Activated CD8-positive, alpha-beta memory T cell treated with anti-CD3 and anti-CD28 coated beads, Interleukin-2, amount 10 ng/mL, durations not matched to agents 7 days and 5 days (primary cell): Measurements from ENCODE around the gene XCL1. TPM values are rescaled to one million over a fixed set of nuclear protein-coding genes. Genes with fewer than 3 reads are reported as not detected.
"Not testable (repeated sequence)": the region's sequence is repeated elsewhere in the genome, so short reads cannot be mapped to it uniquely, and the experiment has no call there.

Experiments
- ATAC-seq: fragments of 150-1000 bp; cut with Tn5 transposase; one replicate; pipeline ENCODE4 v1.10.0; 2021; ENCODE audit warnings: moderate library complexity
- CTCF ChIA-PET: fragments of 350-600 bp; sonication (Branson Sonifier 250); formaldehyde crosslinking; loops from one replicate; lab custom pipeline; 2021; ENCODE audit warnings: antibody characterized with exemption; lab: Charles Lee
- DNase-seq: peaks from one replicate; pipeline ENCODE4 v3.0.0-alpha.2; 2020
- H3K27ac Mint-ChIP-seq: one replicate; pipeline ENCODE4 v1.8.0; 2021; ENCODE audit warnings: mild to moderate bottlenecking, mixed read lengths
- H3K27me3 Mint-ChIP-seq: one replicate; pipeline ENCODE4 v1.8.0; 2021; ENCODE audit warnings: mixed read lengths
- H3K36me3 Mint-ChIP-seq: one replicate; pipeline ENCODE4 v1.8.0; 2021; ENCODE audit warnings: mild to moderate bottlenecking, mixed read lengths
- H3K4me1 Mint-ChIP-seq: one replicate; pipeline ENCODE4 v1.8.0; 2021; ENCODE audit warnings: mixed read lengths
- H3K4me3 Mint-ChIP-seq: one replicate; pipeline ENCODE4 v1.8.0; 2021; ENCODE audit warnings: mild to moderate bottlenecking, moderate library complexity, mixed read lengths
- H3K9me3 Mint-ChIP-seq: one replicate; pipeline ENCODE4 v1.8.0; 2022; ENCODE audit warnings: low read depth, mixed read lengths
- total RNA-seq, 2 experiments: library from RNA; stranded (reverse); gene quantifications; one replicate each; pipeline ENCODE4 v1.2.3, GENCODE V29; 2021

Gene XCL1
- total RNA-seq, 2 experiments from 2014 or later: 11.7 to 46.7 TPM

DNA sequence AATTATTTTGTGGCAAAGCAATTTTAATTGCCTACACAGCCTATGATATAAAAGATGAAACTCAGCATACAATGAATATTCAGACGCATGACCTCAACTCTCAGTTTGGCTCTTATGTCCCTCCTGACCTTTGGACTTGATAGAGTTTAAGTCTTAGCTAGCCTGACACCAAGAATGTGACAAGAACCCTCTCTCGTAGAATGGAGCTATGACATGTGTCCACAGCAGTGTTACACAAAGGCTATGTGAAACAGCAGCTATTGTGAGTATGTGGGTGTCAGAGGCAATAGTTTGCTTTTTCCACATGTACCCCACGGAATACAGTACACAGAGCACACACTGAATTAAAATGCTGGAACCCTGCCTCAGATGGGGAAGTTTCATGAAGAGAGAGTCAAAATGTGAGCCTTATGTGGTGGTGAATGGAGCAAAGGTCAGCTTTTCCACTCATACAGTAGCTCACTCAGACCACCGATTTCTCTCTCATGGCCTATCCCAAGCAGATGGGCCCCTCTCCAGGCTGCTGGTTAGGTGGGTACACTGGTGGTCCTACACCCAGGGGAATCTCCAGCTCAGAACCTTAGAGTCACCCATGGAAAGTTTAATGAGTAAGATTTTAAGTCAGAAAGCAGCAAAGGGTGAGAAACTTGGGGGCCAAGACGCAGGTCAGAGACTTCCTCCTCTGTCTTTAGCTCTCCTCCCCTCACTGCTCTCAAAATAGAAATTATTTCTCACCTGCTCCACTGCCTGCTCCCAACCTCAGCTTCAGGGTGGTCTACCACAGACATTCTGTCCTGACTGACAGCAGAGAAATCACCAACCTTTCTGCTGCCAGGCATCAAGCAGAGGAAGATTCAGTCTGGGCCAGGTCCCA is 22.5 kb upstream of the XCL1 start:
- no peak overlapping the region for H3K4me3 Mint-ChIP-seq
- peak; percentile 40 for ATAC-seq
- H3K9me3 Mint-ChIP-seq: no peaks in the 10 kb centered on the region
- peak; percentile 52 for DNase-seq
- peaks cover 42% of the 10 kb centered on the region for H3K4me1 Mint-ChIP-seq
- peak overlapping the region; percentile 25 for H3K27ac Mint-ChIP-seq
- H3K27me3 Mint-ChIP-seq: peaks cover 15% of the 10 kb centered on the region
- H3K36me3 Mint-ChIP-seq: peaks cover 10% of the 10 kb centered on the region
- CTCF ChIA-PET: interaction anchor here (0.9 to 2.0 kb wide), 8 partner anchors 7 to 211 kb away, joined by 3 to 7 read pairs (median 4); no protein-coding TSS in a partner anchor

DNA sequence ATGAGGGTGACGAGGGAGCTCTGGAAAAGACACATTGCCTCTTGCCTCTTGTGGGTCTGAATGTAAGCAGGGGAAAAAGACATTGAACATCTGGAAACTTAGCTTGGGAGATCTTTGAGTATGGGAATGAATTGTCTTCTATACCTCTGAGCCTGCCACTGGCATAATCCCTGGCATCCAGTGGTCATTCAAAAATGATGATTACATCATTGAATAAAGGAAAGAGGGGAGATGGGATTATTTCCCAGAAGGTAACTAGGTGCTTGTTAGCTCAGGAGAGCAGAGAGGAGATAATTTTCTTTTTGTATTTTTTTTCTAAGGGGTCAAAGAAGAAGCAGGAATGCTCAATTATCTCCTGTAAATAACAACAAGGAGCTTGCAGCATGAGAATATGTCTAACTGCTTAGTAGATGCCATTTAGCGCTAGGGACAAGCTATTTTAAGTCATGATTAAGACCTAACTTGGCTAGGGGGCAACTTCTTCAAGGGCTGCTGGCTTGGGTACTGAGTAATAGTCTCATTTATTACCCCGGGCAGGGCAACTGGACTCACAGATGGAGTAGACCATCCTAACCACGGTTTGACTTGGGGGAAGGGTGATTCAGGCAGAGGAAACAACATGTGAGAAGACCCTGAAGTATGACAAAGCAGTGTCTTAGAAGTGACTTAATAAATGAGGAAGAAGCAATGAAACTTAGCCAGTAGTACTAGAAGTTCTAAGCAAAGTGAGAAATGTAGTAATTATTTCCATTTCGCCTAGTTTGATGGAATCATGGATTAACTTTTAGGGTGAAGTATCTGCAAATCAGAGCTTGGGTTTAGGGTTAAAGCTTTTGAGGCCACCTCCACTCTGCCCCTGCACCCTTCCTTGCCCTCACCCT is 21.6 kb upstream of the XCL1 start:
- H3K9me3 Mint-ChIP-seq: no peaks in the 10 kb centered on the region
- ATAC-seq (no peak), DNase-seq (no peak)
- peaks cover 24% of the 10 kb centered on the region for H3K27me3 Mint-ChIP-seq
- H3K4me3 Mint-ChIP-seq: no peak overlapping the region
- H3K4me1 Mint-ChIP-seq: peaks cover 42% of the 10 kb centered on the region
- CTCF ChIA-PET: interaction anchor here (0.9 to 2.0 kb wide), 9 partner anchors 8 to 212 kb away, joined by 3 to 7 read pairs (median 4); no protein-coding TSS in a partner anchor
- peak overlapping the region; percentile 25 for H3K27ac Mint-ChIP-seq
- peaks cover 12% of the 10 kb centered on the region for H3K36me3 Mint-ChIP-seq

GRCh38 chr1:168555508-168556046 is 20.8 kb upstream of the XCL1 start:
- no peak for DNase-seq
- no peaks in the 10 kb centered on the region for H3K9me3 Mint-ChIP-seq
- H3K4me1 Mint-ChIP-seq: peaks cover 42% of the 10 kb centered on the region
- CTCF ChIA-PET: interaction anchor here (0.9 to 1.3 kb wide), 3 partner anchors 9 to 213 kb away, joined by 3 read pairs; no protein-coding TSS in a partner anchor
- peak overlapping the region; percentile 29 for H3K4me3 Mint-ChIP-seq
- H3K27me3 Mint-ChIP-seq: peaks cover 31% of the 10 kb centered on the region
- H3K27ac Mint-ChIP-seq: peak overlapping the region; percentile 68
- ATAC-seq: no peak
- H3K36me3 Mint-ChIP-seq: peaks cover 17% of the 10 kb centered on the region

DNA sequence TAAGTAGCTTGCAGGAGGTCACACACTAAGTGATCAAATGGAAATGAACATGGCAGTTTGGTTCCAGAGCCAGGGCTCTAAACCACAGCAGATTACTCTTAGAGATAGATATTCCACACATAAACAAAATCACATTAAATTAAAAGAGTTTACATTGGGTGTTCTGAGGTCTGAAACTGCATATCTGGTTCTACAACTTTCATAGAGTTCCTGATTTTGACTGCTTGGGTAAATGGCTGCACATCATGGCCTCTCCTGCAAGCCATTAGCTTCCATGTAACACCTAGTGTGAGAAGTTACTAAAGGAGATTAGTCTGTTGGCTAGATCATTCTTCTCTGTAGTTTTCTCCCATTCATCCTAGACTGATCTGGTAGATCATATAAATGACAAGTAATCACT is 19.8 kb upstream of the XCL1 start:
- no peak overlapping the region for H3K4me3 Mint-ChIP-seq
- H3K4me1 Mint-ChIP-seq: peaks cover 42% of the 10 kb centered on the region
- ATAC-seq (no peak), DNase-seq (no peak)
- no peak overlapping the region for H3K27ac Mint-ChIP-seq
- H3K9me3 Mint-ChIP-seq: no peaks in the 10 kb centered on the region
- H3K36me3 Mint-ChIP-seq: peaks cover 16% of the 10 kb centered on the region
- H3K27me3 Mint-ChIP-seq: peaks cover 40% of the 10 kb centered on the region
- CTCF ChIA-PET: interaction anchor here (1.7 kb wide), 1 partner anchor 87 kb away, joined by 3 read pairs; no protein-coding TSS in a partner anchor

DNA sequence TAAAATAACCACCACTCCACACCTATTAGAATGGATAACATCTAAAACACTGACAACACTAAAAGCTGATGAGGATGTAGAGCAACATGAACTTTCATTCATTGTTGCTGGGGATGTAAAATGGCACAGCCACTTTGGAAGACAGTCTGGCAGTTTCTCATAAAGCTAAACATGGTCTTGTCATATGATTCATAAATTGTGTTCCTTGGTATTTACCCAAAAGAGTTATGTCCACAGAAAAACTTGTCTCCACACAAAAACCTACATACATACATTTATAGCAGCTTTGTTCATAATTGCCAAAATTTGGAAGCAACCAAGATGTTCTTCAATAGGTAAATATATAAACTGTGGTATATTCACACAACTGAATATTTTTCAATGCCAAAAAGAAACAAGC is 16.0 kb upstream of the XCL1 start:
- Mint-ChIP-seq H3K4me1 (peaks cover 25% of the 10 kb centered on the region), H3K27me3 (peaks cover 62% of the 10 kb centered on the region), H3K4me3 (no peak overlapping the region), H3K9me3 (peaks cover 5% of the 10 kb centered on the region), H3K27ac (no peak overlapping the region), H3K36me3 (peaks cover 28% of the 10 kb centered on the region)
- ATAC-seq: no peak
- DNase-seq: no peak
- CTCF ChIA-PET: interaction anchor here (1.6 kb wide), 1 partner anchor 121 kb away, joined by 4 read pairs; no protein-coding TSS in a partner anchor

GRCh38 chr1:168561989-168562388 is 14.4 kb upstream of the XCL1 start:
- ATAC-seq (no peak), DNase-seq (no peak)
- Mint-ChIP-seq H3K36me3 (peaks cover 26% of the 10 kb centered on the region), H3K4me3 (no peak overlapping the region), H3K27me3 (peaks cover 57% of the 10 kb centered on the region), H3K27ac (no peak overlapping the region), H3K4me1 (peaks cover 16% of the 10 kb centered on the region), H3K9me3 (peaks cover 5% of the 10 kb centered on the region)
- CTCF ChIA-PET: no interaction called here

DNA sequence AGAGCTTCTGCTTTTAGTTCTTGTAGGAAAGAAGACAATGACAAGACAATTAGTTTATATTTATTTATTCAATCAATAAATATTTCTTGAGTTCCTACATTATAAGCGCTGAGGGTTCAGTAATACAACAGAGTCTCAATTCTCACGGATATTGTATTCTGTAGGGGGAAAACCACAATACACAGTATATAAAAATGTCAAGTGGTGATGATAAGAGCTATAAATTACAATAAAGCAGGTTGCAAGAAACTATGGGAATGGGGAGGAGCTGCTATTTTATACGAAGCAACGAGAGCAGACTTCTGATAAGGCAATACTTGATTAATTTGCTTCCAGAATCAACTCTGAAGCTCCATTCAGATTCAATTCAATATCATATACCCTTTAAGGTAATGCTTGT is 10.6 kb upstream of the XCL1 start:
- no peak overlapping the region for H3K4me3 Mint-ChIP-seq
- peaks cover 11% of the 10 kb centered on the region for H3K4me1 Mint-ChIP-seq
- H3K36me3 Mint-ChIP-seq: peaks cover 17% of the 10 kb centered on the region
- no peak for DNase-seq
- peaks cover 53% of the 10 kb centered on the region for H3K27me3 Mint-ChIP-seq
- CTCF ChIA-PET: interaction anchor here (1.5 kb wide), 1 partner anchor 96 kb away, joined by 4 read pairs; no protein-coding TSS in a partner anchor
- H3K9me3 Mint-ChIP-seq: peaks cover 5% of the 10 kb centered on the region
- ATAC-seq: no peak
- H3K27ac Mint-ChIP-seq: no peak overlapping the region

GRCh38 chr1:168567007-168567406 is 9.4 kb upstream of the XCL1 start:
- ATAC-seq: no peak
- Mint-ChIP-seq H3K9me3 (peaks cover 5% of the 10 kb centered on the region), H3K4me1 (peaks cover 10% of the 10 kb centered on the region), H3K27me3 (peaks cover 49% of the 10 kb centered on the region), H3K27ac (no peak overlapping the region), H3K4me3 (no peak overlapping the region), H3K36me3 (peaks cover 17% of the 10 kb centered on the region)
- no peak for DNase-seq
- CTCF ChIA-PET: interaction anchor here (1.1 to 1.5 kb wide), 2 partner anchors 13 to 97 kb away, joined by 3 to 4 read pairs; no protein-coding TSS in a partner anchor

DNA sequence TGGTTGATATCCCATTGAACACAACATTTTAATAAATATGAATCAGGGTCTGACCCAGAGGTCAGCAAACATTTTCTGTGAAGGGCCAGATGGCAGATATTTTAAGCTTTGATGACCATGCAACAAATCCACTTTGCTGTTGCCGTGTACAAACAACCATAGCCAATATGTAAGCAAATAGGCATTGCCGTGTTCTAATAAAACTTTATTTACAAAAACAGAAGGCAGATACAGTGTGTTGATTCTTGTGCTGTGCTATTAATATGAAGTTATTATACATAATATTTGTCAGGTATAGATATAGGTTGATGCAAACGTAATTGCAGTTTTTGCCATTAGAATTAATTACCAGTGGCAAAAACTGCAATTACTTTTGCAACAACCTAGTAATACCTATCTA is 8.8 kb upstream of the XCL1 start:
- Mint-ChIP-seq H3K4me1 (peaks cover 16% of the 10 kb centered on the region), H3K27ac (no peak overlapping the region), H3K27me3 (peaks cover 50% of the 10 kb centered on the region), H3K4me3 (no peak overlapping the region), H3K36me3 (peaks cover 21% of the 10 kb centered on the region), H3K9me3 (peaks cover 5% of the 10 kb centered on the region)
- no peak for DNase-seq
- no peak for ATAC-seq
- CTCF ChIA-PET: interaction anchor here (1.1 kb wide), 1 partner anchor 14 kb away, joined by 3 read pairs; no protein-coding TSS in a partner anchor

- ATAC-seq (no peak), DNase-seq (no peak)
- CTCF ChIA-PET: no interaction called here
- Mint-ChIP-seq H3K4me1 (peaks cover 19% of the 10 kb centered on the region), H3K27ac (no peak overlapping the region), H3K36me3 (peaks cover 17% of the 10 kb centered on the region), H3K27me3 (peaks cover 43% of the 10 kb centered on the region), H3K4me3 (no peak overlapping the region), H3K9me3 (peaks cover 4% of the 10 kb centered on the region)
Measured at GRCh38 chr1:168568346-168568745, 8.1 kb upstream of the XCL1 start.

DNA sequence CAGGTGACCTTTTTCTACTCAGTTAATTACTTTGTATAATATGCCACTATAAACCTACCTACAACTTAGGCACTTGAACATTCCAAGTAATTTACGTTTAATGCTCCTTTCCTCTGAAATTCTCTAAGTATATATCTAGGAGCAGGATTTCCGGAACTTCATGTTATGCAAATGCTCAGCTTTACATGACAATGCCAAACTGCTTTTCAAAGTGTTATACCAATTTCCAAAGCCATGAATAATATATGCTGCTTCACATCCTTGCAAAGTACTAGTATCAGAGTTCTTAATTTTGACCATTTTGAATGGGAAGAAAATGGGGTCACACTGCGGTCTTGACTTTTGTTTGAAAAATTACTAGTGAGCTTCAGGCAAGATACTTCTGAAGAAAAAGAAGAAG is 5.8 kb upstream of the XCL1 start:
- no peak overlapping the region for H3K27ac Mint-ChIP-seq
- no peak overlapping the region for H3K4me3 Mint-ChIP-seq
- no peak for ATAC-seq
- no peak for DNase-seq
- H3K27me3 Mint-ChIP-seq: peaks cover 27% of the 10 kb centered on the region
- H3K36me3 Mint-ChIP-seq: peaks cover 12% of the 10 kb centered on the region
- H3K4me1 Mint-ChIP-seq: peaks cover 30% of the 10 kb centered on the region
- no peaks in the 10 kb centered on the region for H3K9me3 Mint-ChIP-seq
- CTCF ChIA-PET: interaction anchor here (1.2 kb wide), 1 partner anchor 130 kb away, joined by 4 read pairs; no protein-coding TSS in a partner anchor

- CTCF ChIA-PET: no interaction called here
- no peak for ATAC-seq
- H3K4me1 Mint-ChIP-seq: peaks cover 28% of the 10 kb centered on the region
Measured at GRCh38 chr1:168572633-168573032, 3.8 kb upstream of the XCL1 start.

DNA sequence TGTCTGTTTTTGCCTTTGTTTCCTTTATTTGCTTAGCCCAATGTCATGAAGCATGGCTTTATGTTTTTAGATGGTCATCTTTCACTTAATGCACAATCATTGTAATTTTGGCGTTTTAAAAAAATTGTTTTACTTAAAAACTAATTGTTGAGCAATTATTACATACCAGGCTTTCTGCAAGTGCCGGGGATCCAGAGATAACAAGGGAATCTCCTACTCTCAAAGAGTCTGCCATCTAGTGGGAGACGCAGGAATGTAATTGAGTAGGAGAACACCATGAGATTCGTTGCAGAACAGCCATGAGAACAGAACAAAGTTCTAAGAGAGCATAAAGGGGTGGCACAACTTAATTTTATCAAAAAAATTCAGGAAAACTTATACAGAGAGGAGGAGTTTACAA is 2.2 kb upstream of the XCL1 start:
- CTCF ChIA-PET, ATAC-seq, H3K4me3 Mint-ChIP-seq, H3K9me3 Mint-ChIP-seq, H3K36me3 Mint-ChIP-seq, DNase-seq, H3K27ac Mint-ChIP-seq: not testable (repeated sequence)
- peaks cover 16% of the 10 kb centered on the region for H3K27me3 Mint-ChIP-seq
- peaks cover 36% of the 10 kb centered on the region for H3K4me1 Mint-ChIP-seq

More at GRCh38 chr1:168572633-168573032, 3.8 kb upstream of the XCL1 start:
- no peak overlapping the region for H3K4me3 Mint-ChIP-seq
- no peak overlapping the region for H3K27ac Mint-ChIP-seq
- peaks cover 12% of the 10 kb centered on the region for H3K36me3 Mint-ChIP-seq
- H3K27me3 Mint-ChIP-seq: peaks cover 25% of the 10 kb centered on the region
- no peak for DNase-seq
- H3K9me3 Mint-ChIP-seq: no peaks in the 10 kb centered on the region
